T-cell (primary cell): ENCODE results near the gene KRTAP20-2. TPM values are rescaled to one million over a fixed set of nuclear protein-coding genes. Genes with fewer than 3 reads are reported as not detected.

Experiments
- ATAC-seq, 4 experiments: fragments of 200-7000 bp in 3 of 4; fragments of 150-1000 bp in 1 of 4; cut with Tn5 transposase; replicated peaks in 1 of 4; 1 replicate in 3 of 4; 2 replicates in 1 of 4; pipeline ENCODE4 v1.10.0; 2021; ENCODE audit warnings: moderate library complexity in 3 of 4, mild to moderate bottlenecking in 2 of 4, moderate number of reproducible peaks in 1 of 4
- CTCF ChIA-PET, 2 donors: fragments of 300-600 bp; sonication (Branson Sonifier 250); formaldehyde crosslinking; loops; one replicate each; lab custom pipeline; 2022; ENCODE audit warnings: antibody characterized with exemption in 2 of 2; lab: Charles Lee
- POLR2A ChIA-PET, 2 donors: fragments of 300-600 bp; sonication (Branson Sonifier 250); formaldehyde crosslinking; loops; one replicate each; lab custom pipeline; 2022; ENCODE audit warnings: antibody characterized with exemption in 2 of 2; lab: Charles Lee
- DNase-seq, 35 experiments: peaks; one replicate each; pipeline versions ENCODE4 v3.0.0 to v3.0.0-alpha.2; 2013 to 2023
- H3K27ac ChIP-seq: one replicate; pipeline ENCODE4 v1.5.1; 2013; ENCODE audit warnings: low read length
- H3K27me3 ChIP-seq, 2 experiments: replicated peaks in 1 of 2; 1 replicate in 1 of 2; 2 replicates in 1 of 2; pipeline versions ENCODE4 v1.6.1 to v1.7.0; 2013; ENCODE audit warnings: low read length in 1 of 2, mixed read lengths in 1 of 2; ENCODE audit not compliant: control insufficient read depth in 2 of 2, insufficient read depth in 2 of 2; ENCODE audit errors: extremely low read depth in 1 of 2
- H3K36me3 ChIP-seq, 2 donors: 1 replicate in 1 of 2; 2 replicates in 1 of 2; pipeline versions ENCODE4 v1.6.1 to v1.7.0; 2013; ENCODE audit warnings: low read length in 1 of 2; ENCODE audit not compliant: control insufficient read depth in 2 of 2, insufficient read depth in 1 of 2; ENCODE audit errors: extremely low read depth in 1 of 2
- H3K4me1 ChIP-seq, 2 experiments: 1 replicate in 1 of 2; 2 replicates in 1 of 2; pipeline versions ENCODE4 v1.6.1 to v1.7.0; 2013; ENCODE audit warnings: low read length in 2 of 2, mixed read lengths in 1 of 2; ENCODE audit not compliant: insufficient read depth in 2 of 2, control insufficient read depth in 1 of 2; ENCODE audit errors: extremely low read depth in 1 of 2
- H3K4me3 ChIP-seq, 2 donors: 1 replicate in 1 of 2; 2 replicates in 1 of 2; pipeline versions ENCODE4 v1.5.1 to v1.7.0; 2013; ENCODE audit warnings: mild to moderate bottlenecking in 2 of 2, low read length in 1 of 2, moderate library complexity in 1 of 2; ENCODE audit not compliant: control insufficient read depth in 1 of 2; ENCODE audit errors: extremely low read depth in 1 of 2
- H3K9me3 ChIP-seq: 2 replicates; pipeline ENCODE4 v1.7.0; 2013
- H3K27ac Mint-ChIP-seq, 2 donors: one replicate each; pipeline ENCODE4 v1.8.0; 2020 to 2021; ENCODE audit warnings: mild to moderate bottlenecking in 2 of 2, mixed read lengths in 2 of 2
- H3K27me3 Mint-ChIP-seq, 2 donors: one replicate each; pipeline ENCODE4 v1.8.0; 2021 to 2022; ENCODE audit warnings: mixed read lengths in 2 of 2
- H3K36me3 Mint-ChIP-seq: one replicate; pipeline ENCODE4 v1.8.0; 2021; ENCODE audit warnings: mixed read lengths
- H3K4me1 Mint-ChIP-seq, 3 donors: one replicate each; pipeline ENCODE4 v1.8.0; 2020 to 2022; ENCODE audit warnings: mixed read lengths in 3 of 3, mild to moderate bottlenecking in 1 of 3
- H3K4me3 Mint-ChIP-seq, 3 donors: one replicate each; pipeline ENCODE4 v1.8.0; 2020 to 2022; ENCODE audit warnings: mild to moderate bottlenecking in 3 of 3, mixed read lengths in 3 of 3, moderate library complexity in 3 of 3
- H3K9me3 Mint-ChIP-seq, 3 donors: one replicate each; pipeline ENCODE4 v1.8.0; 2020 to 2022; ENCODE audit warnings: mixed read lengths in 3 of 3
- WGBS: methylation state at CpG from one replicate; pipeline ENCODE4 v1.1.5; 2013; ENCODE audit warnings: missing lambda C conversion rate; ENCODE audit not compliant: insufficient coverage; 5-methylcytosine and 5-hydroxymethylcytosine counted together
- total RNA-seq, 35 experiments: library from RNA in 6 of 35; stranded (reverse) in 6 of 35; fragments of 120-200 nt in 1 of 35; gene quantifications; one replicate each; pipeline versions ENCODE4 v1.2.1 to v1.2.4 and lab custom pipeline; 2013 to 2026

KRTAP20-2 gene
- total RNA-seq, 5 donors from 2014 or later (not counting 1 experiment from before 2014, with no cell fraction given) = not detected

- ChIA-PET CTCF (interaction anchor here in 1 of 2 donors (0.6 kb wide), 1 partner anchor 457 kb away, joined by 3 read pairs; no protein-coding TSS in a partner anchor), POLR2A (no interaction called here)
- no peak overlapping the region for H3K4me3 Mint-ChIP-seq
- no peaks in the 10 kb centered on the region for H3K36me3 Mint-ChIP-seq
- H3K36me3 ChIP-seq = no peaks in the 10 kb centered on the region
- H3K9me3 Mint-ChIP-seq = peaks cover 0 to 3% (median 0%) of the 10 kb centered on the region in 3 donors
- 64% methylated on average over 3 of the region's 4 CpGs for WGBS
- no peak overlapping the region for H3K27ac Mint-ChIP-seq
- H3K4me1 Mint-ChIP-seq = no peaks in the 10 kb centered on the region
- H3K4me3 ChIP-seq = no peak overlapping the region
- H3K4me1 ChIP-seq = no peaks in the 10 kb centered on the region
- peaks cover 2% of the 10 kb centered on the region for H3K9me3 ChIP-seq
- no peaks in the 10 kb centered on the region for H3K27me3 Mint-ChIP-seq
- DNase-seq (no peak), ATAC-seq (no peak)
- no peak overlapping the region for H3K27ac ChIP-seq
- no peaks in the 10 kb centered on the region for H3K27me3 ChIP-seq
Observed at GRCh38 chr21:30625449-30626165, 9.4 kb upstream of the KRTAP20-2 start.

- DNase-seq (no peak), ATAC-seq (no peak)
- no peak overlapping the region for H3K27ac Mint-ChIP-seq
- no peaks in the 10 kb centered on the region for H3K36me3 ChIP-seq
- POLR2A ChIA-PET = no interaction called here
- H3K4me1 Mint-ChIP-seq = no peaks in the 10 kb centered on the region
- H3K4me3 ChIP-seq = no peak overlapping the region
- no CpG with 5 or more reads among the region's 4 CpGs for WGBS
- H3K4me3 Mint-ChIP-seq = no peak overlapping the region
- H3K27ac ChIP-seq = no peak overlapping the region
- no peaks in the 10 kb centered on the region for H3K4me1 ChIP-seq
- H3K36me3 Mint-ChIP-seq = no peaks in the 10 kb centered on the region
- H3K27me3 Mint-ChIP-seq = peaks cover 0 to 6% of the 10 kb centered on the region in 2 donors
- CTCF ChIA-PET = no interaction called here
- peaks cover 2% of the 10 kb centered on the region for H3K9me3 ChIP-seq
- H3K27me3 ChIP-seq = no peaks in the 10 kb centered on the region
- H3K9me3 Mint-ChIP-seq = peaks cover 0 to 3% (median 0%) of the 10 kb centered on the region in 3 donors
Observed at GRCh38 chr21:30628109-30628508, 6.9 kb upstream of the KRTAP20-2 start.

- DNase-seq = no peak
- Mint-ChIP-seq H3K9me3 (peaks cover 0 to 3% (median 0%) of the 10 kb centered on the region in 3 donors), H3K27ac (no peak overlapping the region), H3K4me3 (no peak overlapping the region), H3K36me3 (no peaks in the 10 kb centered on the region), H3K4me1 (no peaks in the 10 kb centered on the region), H3K27me3 (peaks cover 0 to 6% of the 10 kb centered on the region in 2 donors)
- Histone ChIP-seq H3K9me3 (peaks cover 2% of the 10 kb centered on the region), H3K4me1 (no peaks in the 10 kb centered on the region), H3K4me3 (no peak overlapping the region), H3K27ac (no peak overlapping the region), H3K36me3 (no peaks in the 10 kb centered on the region), H3K27me3 (no peaks in the 10 kb centered on the region)
- WGBS = no CpG with 5 or more reads among the region's 1 CpG
- ChIA-PET CTCF (no interaction called here), POLR2A (no interaction called here)
- no peak for ATAC-seq
Observed at GRCh38 chr21:30629200-30629599, 5.8 kb upstream of the KRTAP20-2 start.

GRCh38 chr21:30638686-30639085 is 3.7 kb downstream of the KRTAP20-2 start:
- POLR2A ChIA-PET = no interaction called here
- no peaks in the 10 kb centered on the region for H3K4me1 Mint-ChIP-seq
- CTCF ChIA-PET = no interaction called here
- no peak overlapping the region for H3K27ac Mint-ChIP-seq
- Histone ChIP-seq H3K4me3 (no peak overlapping the region), H3K36me3 (no peaks in the 10 kb centered on the region), H3K27me3 (no peaks in the 10 kb centered on the region), H3K4me1 (no peaks in the 10 kb centered on the region), H3K9me3 (no peaks in the 10 kb centered on the region), H3K27ac (no peak overlapping the region)
- no peaks in the 10 kb centered on the region for H3K36me3 Mint-ChIP-seq
- ATAC-seq (no peak), DNase-seq (no peak)
- no peak overlapping the region for H3K4me3 Mint-ChIP-seq
- no CpG with 5 or more reads among the region's 3 CpGs for WGBS
- H3K9me3 Mint-ChIP-seq = peaks cover 0 to 3% (median 0%) of the 10 kb centered on the region in 3 donors
- H3K27me3 Mint-ChIP-seq = no peaks in the 10 kb centered on the region

GRCh38 chr21:30642564-30642963 is 7.6 kb downstream of the KRTAP20-2 start, which contains the start of gene KRTAP20-3:
TSS of gene KRTAP20-3 (plus strand) at chr21:30642864.
- no peaks in the 10 kb centered on the region for H3K36me3 Mint-ChIP-seq

GRCh38 chr21:30646904-30647414 is 12.0 kb downstream of the KRTAP20-2 start:
- Histone ChIP-seq H3K9me3 (no peaks in the 10 kb centered on the region), H3K4me1 (no peaks in the 10 kb centered on the region), H3K27ac (no peak overlapping the region), H3K36me3 (no peaks in the 10 kb centered on the region), H3K4me3 (no peak overlapping the region), H3K27me3 (no peaks in the 10 kb centered on the region)
- DNase-seq = no peak
- CTCF ChIA-PET = interaction anchor here in 1 of 2 donors (0.7 kb wide), 1 partner anchor 1194 kb away, joined by 3 read pairs; no protein-coding TSS in a partner anchor
- no peak for ATAC-seq
- H3K27me3 Mint-ChIP-seq = peaks cover 0 to 1% of the 10 kb centered on the region in 2 donors
- H3K4me1 Mint-ChIP-seq = no peaks in the 10 kb centered on the region
- no peaks in the 10 kb centered on the region for H3K36me3 Mint-ChIP-seq
- H3K9me3 Mint-ChIP-seq = peaks cover 0 to 3% (median 0%) of the 10 kb centered on the region in 3 donors
- POLR2A ChIA-PET = no interaction called here
- no CpG with 5 or more reads among the region's 1 CpG for WGBS
- H3K4me3 Mint-ChIP-seq = no peak overlapping the region
- no peak overlapping the region for H3K27ac Mint-ChIP-seq

More at GRCh38 chr21:30642564-30642963, 7.6 kb downstream of the KRTAP20-2 start, which contains the start of gene KRTAP20-3:
- Histone ChIP-seq H3K9me3 (no peaks in the 10 kb centered on the region), H3K27ac (no peak within 1 kb of the TSS), H3K4me3 (no peak within 1 kb of the TSS), H3K27me3 (no peaks in the 10 kb centered on the region), H3K36me3 (no peaks in the 10 kb centered on the region), H3K4me1 (no peaks in the 10 kb centered on the region)
- no peak for ATAC-seq
- DNase-seq = no peak
- Mint-ChIP-seq H3K27ac (no peak within 1 kb of the TSS), H3K4me1 (no peaks in the 10 kb centered on the region), H3K9me3 (peaks cover 0 to 3% (median 0%) of the 10 kb centered on the region in 3 donors), H3K27me3 (no peaks in the 10 kb centered on the region), H3K4me3 (no peak within 1 kb of the TSS)
- ChIA-PET CTCF (no interaction called here), POLR2A (no interaction called here)
- WGBS = no CpG with 5 or more reads among the region's 2 CpGs
